Hindlimb muscle (tissue), 1 donor: ENCODE data around the gene REEP1. TPM values are rescaled to one million over a fixed set of nuclear protein-coding genes. Genes with fewer than 3 reads are reported as not detected.

Experiments
- DNase-seq: peaks from one replicate; pipeline ENCODE4 v3.0.0-alpha.2; 2013
- polyA plus RNA-seq: library from polyadenylated mRNA; unstranded; fragments of 120-200 nt; gene quantifications from one replicate; pipeline ENCODE4 v1.2.1, GENCODE V29; 2013; ENCODE audit not compliant: insufficient read length

The REEP1 gene
- polyA plus RNA-seq, 1 donor: 88.7 TPM

- no peak for DNase-seq
Observed at GRCh38 chr2:86193901-86194567, 143.4 kb downstream of the REEP1 start.

DNA sequence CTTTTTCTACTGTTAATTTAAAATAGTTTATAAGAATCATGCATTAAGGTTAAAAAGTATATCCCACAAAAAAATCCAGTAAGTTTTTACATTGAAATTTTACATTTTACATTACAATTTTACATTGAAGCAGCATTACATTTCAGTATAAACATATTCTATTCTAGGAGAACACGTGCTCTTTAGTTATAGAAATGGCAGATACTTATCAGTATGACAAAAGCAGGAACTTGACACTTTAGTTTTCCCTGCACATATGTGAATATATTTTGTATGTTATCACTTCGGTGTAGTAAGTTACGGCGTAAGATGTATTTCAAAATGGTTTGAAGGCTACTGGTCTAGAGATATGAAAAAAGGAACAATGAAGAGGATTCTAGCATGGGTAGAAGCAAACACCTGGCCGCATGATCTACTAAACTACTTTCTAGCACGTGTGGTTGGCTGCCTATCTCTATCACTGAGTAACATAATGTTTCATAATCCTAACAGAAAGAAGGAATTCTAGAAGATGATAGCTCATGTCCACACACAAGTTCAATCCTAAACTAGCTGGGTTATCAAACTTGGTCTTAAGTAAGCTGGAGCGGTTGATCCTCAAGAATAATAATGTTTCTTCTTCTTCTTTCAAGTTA, 147.5 kb downstream of the REEP1 start:
- no peak for DNase-seq

DNA sequence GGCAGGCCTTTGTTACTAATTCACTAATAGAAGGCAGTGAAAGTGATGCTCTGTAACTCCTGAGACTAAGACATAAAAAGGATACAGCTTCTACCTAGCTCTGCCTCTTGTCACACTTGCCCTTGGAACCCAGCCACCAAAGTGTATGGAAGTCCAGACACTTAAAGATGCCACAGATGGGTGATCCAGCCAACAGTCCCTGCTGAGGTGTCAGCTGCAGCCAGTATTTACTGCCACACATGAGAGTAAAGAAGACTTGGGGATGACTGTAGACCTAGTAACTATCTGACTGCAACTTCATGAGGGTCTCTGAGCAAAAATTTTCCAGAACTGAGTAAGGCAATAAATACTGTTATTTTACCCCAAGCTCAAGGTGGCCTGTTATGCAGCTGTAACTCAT, 151.0 kb downstream of the REEP1 start:
- DNase-seq: no peak

DNA sequence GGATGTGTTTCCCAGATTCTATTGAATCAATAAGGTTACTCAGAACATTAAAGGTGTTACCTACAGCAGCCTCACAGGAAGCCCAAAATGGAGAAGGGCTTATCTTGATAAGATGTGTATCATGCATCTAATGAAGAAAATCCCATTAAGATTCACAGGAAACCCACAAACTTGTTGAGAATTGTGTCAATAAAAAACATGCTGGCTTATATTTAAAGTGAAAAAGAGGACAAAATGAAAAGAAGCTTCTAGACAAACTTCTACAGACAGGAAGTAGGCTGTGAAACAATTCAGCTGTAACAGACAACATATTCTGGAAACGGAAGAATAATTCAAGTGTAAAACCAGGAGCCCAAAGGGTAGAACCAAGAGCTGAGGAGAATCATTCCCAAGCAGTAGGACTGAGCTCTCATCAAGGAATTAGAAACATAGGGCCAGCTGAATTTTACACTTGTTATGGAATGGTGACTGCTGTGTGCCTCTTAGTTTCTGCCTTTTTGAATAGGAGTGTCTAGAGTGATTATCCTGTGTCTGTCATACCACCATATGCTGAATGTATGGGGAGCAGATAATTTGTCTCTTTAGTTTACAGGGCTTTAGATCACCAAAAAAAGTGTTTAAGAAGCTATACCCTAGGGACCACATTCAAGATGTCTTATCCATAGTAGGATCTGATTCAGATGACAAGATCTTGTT, 151.8 kb downstream of the REEP1 start:
- no peak for DNase-seq

DNA sequence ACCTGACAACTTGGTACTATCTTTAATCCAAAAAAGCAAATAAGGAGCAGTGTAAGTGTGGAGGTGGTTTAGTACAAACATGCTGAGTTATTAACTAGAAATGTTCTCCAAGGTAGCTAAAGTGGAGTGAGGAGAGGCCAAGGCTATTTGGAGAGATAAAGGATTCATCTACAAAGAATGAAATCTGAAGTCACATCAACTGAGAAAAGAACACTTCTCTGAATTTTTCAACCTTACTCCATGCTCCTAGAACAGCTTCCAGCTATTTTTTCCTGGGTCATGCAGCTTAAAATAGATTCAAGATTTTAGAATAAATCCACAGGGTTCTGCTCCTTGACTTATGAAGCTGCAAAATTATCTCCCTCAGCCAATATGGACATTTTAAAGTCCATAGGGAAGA, 160.8 kb downstream of the REEP1 start:
- no peak for DNase-seq

DNA sequence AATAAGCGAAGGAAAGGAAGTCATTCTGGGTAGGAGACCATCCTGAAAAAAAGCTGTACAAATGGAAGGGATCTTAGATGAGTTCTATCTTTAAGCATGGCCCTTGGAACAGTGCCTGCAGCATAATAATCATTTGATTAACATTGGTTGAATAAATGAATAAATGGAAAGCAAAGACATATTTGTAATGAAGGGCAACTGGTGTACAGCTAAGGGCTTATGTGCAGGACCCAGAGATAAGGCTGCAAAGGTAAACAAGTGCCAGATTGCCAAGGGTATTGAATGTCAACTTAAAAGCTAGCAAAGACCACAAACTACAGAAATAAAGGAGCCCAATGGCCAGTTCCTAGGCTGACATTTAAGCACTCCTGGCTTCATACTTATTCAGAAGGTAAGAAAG, 161.6 kb downstream of the REEP1 start:
- no peak for DNase-seq

- no peak for DNase-seq
Observed at GRCh38 chr2:86174445-86174844, 163.0 kb downstream of the REEP1 start.

- DNase-seq: no peak
Observed at GRCh38 chr2:86172610-86173009, 164.8 kb downstream of the REEP1 start.

GRCh38 chr2:86171295-86171694, 166.1 kb downstream of the REEP1 start:
- DNase-seq: no peak

DNA sequence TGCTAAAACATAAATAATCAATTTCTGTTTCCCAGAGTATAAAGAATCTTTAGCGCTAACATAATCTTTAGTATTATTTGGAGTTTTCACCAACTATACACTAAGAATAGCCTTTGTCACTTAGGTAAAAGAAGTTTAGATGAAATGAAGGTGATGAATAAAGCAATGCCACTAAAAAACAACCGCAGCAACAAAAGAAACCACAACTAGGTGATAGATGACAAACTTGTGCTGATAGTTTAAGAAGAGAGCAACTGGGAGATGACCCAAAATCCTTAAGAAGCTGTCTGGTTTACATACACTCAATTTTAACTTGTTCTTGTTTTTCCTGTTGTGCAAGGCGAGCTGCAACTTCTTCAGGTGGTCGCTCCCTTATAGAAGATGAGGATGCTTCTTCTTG, 167.0 kb downstream of the REEP1 start:
- no peak for DNase-seq

Other genes with a start within 250 kb of the REEP1 start
- 19.3 TPM for gene POLR1A, start 231.7 kb downstream of the REEP1 start, polyA plus RNA-seq
- 71.6 TPM for gene PTCD3, start 231.4 kb downstream of the REEP1 start, polyA plus RNA-seq
- gene IMMT, start 142.2 kb downstream of the REEP1 start, polyA plus RNA-seq: 71.7 TPM
- gene MRPL35, start 138.2 kb downstream of the REEP1 start, polyA plus RNA-seq: 29.2 TPM
- 62.1 TPM for gene KDM3A, start 103.7 kb upstream of the REEP1 start, polyA plus RNA-seq
- 129 TPM for gene CHMP3, start 225.8 kb upstream of the REEP1 start, polyA plus RNA-seq